Right atrium auricular region (tissue), 2 donors: ENCODE measurements around the gene CSTF2. TPM values are rescaled to one million over a fixed set of nuclear protein-coding genes. Genes with fewer than 3 reads are reported as not detected.
A peak's percentile ranks its signal among the peaks of the same experiment; 100 is the strongest.
"Not testable (repeated sequence)": the region's sequence is repeated elsewhere in the genome, so short reads cannot be mapped to it uniquely, and the experiment has no call there.

ENCODE experiments used
- DNase-seq: peaks from one replicate; pipeline ENCODE4 v3.0.0-alpha.2; 2019; ENCODE audit warnings: low spot score
- H3K27ac ChIP-seq, 2 donors: fragments of 200-600 bp; sonication (generic); 1 replicate in 1 of 2; 2 replicates in 1 of 2; pipeline ENCODE4 v1.5.1; 2016 to 2019
- H3K27me3 ChIP-seq, 2 donors: fragments of 200-600 bp; sonication (generic); one replicate each; pipeline versions ENCODE4 v1.5.1 to v1.6.0; 2017 to 2019
- H3K36me3 ChIP-seq: fragments of 200-600 bp; sonication (generic); one replicate; pipeline ENCODE4 v1.5.1; 2016
- H3K4me1 ChIP-seq, 2 donors: fragments of 200-600 bp; sonication (generic); one replicate each; pipeline versions ENCODE4 v1.5.1 to v1.6.0; 2017 to 2019
- H3K4me3 ChIP-seq, 2 donors: fragments of 200-600 bp; sonication (generic); 1 replicate in 1 of 2; 2 replicates in 1 of 2; pipeline ENCODE4 v1.5.1; 2017 to 2019; ENCODE audit warnings: mild to moderate bottlenecking in 1 of 2, moderate library complexity in 1 of 2
- H3K9me3 ChIP-seq, 2 donors: fragments of 200-600 bp; sonication (generic); one replicate each; pipeline ENCODE4 v1.5.1; 2019
- total RNA-seq, 2 donors: library from RNA; depleted of rRNA; stranded (reverse); fragments of >200 nt; gene quantifications; one replicate each; pipeline ENCODE4 v1.1.0, GENCODE V29; 2016
- TF ChIP-seq, protein P1 (sequence below), 2 donors: fragments of 200-600 bp; sonication (generic); IDR thresholded peaks; one replicate each; pipeline ENCODE4 v1.5.1; 2019; ENCODE audit warnings: antibody characterized with exemption in 2 of 2

The CSTF2 gene, protein sequence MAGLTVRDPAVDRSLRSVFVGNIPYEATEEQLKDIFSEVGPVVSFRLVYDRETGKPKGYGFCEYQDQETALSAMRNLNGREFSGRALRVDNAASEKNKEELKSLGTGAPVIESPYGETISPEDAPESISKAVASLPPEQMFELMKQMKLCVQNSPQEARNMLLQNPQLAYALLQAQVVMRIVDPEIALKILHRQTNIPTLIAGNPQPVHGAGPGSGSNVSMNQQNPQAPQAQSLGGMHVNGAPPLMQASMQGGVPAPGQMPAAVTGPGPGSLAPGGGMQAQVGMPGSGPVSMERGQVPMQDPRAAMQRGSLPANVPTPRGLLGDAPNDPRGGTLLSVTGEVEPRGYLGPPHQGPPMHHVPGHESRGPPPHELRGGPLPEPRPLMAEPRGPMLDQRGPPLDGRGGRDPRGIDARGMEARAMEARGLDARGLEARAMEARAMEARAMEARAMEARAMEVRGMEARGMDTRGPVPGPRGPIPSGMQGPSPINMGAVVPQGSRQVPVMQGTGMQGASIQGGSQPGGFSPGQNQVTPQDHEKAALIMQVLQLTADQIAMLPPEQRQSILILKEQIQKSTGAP
- 1 to 10 TPM; 3.6 to 5.3 TPM for total RNA-seq

DNA sequence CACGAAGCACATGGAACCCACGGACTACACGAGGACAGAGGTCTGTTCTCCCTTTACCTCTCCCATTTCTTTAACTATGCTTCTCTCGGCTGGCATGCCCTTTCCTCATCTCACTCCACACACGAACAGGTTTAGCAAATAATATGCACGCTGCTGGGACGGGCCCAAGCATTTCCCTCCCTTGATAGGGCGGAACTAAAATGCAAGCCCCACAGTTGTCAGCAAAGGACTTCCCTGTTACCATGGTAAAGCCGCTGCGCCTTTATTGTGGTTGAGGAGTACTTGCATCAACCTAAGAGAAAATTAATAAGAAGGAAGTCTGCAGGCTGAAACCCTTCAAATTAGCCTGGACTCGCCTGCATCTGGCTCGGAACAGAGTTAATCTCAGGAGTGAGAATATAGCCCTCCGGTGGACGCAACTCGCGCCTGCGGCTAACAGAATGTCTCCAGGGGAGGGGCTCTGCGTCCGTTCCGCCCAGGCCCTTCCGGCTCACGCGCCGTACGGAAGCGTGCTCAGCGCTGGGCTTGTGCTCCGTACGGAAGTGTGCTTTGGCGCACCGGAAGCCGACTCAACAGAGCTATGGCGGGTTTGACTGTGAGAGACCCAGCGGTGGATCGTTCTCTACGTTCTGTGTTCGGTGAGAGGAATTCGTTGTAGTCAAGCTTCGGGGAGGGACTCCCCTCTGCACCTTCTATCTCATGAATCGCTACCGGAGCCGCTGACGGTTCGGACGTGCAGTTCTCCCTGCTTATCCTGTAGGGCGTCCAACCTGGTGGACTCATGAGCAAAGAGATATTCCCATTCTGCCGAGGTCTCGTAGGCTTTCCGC is at the start of gene CSTF2:
Gene CSTF2, plus strand, starts transcription at position 555 of the 830 bp plus-strand sequence. Its CDS starts 26 bp downstream, at position 581.
- Histone ChIP-seq H3K9me3 (no peaks in the 10 kb centered on the region), H3K36me3 (peaks cover 6% of the 10 kb centered on the region), H3K4me3 (peak within 1 kb of the TSS; percentile 58 to 61), H3K27ac (peak within 1 kb of the TSS; percentile 42 to 69), H3K4me1 (no peaks in the 10 kb centered on the region), H3K27me3 (no peaks in the 10 kb centered on the region)
- TF ChIP-seq, protein P1, sequence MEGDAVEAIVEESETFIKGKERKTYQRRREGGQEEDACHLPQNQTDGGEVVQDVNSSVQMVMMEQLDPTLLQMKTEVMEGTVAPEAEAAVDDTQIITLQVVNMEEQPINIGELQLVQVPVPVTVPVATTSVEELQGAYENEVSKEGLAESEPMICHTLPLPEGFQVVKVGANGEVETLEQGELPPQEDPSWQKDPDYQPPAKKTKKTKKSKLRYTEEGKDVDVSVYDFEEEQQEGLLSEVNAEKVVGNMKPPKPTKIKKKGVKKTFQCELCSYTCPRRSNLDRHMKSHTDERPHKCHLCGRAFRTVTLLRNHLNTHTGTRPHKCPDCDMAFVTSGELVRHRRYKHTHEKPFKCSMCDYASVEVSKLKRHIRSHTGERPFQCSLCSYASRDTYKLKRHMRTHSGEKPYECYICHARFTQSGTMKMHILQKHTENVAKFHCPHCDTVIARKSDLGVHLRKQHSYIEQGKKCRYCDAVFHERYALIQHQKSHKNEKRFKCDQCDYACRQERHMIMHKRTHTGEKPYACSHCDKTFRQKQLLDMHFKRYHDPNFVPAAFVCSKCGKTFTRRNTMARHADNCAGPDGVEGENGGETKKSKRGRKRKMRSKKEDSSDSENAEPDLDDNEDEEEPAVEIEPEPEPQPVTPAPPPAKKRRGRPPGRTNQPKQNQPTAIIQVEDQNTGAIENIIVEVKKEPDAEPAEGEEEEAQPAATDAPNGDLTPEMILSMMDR (IDR thresholded peaks at IDR 0.05) = no peak
- DNase-seq = peak; percentile 66

DNA sequence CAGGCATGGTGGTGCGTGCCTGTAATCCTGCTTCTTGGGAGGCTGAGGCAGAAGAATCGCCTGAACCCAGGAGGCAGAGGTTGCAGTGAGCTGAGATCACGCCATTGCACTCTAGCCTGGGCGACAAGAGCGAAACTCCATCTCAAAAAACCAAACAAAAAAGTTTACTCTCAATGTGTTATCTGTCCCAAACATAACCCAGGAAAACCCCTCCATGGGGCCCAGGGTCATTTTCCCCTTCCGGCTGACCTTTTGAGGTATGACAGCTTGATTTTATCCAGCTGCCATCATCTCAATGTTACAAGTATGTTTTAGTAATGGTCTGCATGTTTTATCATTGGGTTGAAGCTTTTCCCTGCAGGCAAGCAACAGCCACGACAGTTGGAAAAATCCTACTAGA is 23.8 kb upstream of the CSTF2 start:
- not testable (repeated sequence) for H3K9me3 ChIP-seq, H3K36me3 ChIP-seq, H3K4me1 ChIP-seq, H3K27ac ChIP-seq, DNase-seq, H3K27me3 ChIP-seq, H3K4me3 ChIP-seq

DNA sequence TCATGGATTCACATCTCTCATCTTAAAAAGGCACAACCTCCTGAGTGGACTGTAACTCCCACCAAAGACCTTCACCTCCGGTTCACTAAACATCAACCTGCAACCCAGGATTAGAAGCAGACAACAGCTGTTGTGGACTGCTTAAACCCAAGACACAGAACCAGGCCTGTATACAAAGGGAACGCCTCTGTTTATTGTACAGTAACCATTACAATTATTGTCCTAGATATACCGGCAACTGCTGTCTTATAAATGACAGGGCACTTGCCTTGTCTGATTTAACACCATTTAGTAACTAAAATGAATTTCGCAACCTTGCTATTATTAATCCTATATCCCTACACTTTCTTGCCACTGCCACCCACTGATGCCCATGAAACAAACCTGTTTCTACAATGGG is 22.8 kb upstream of the CSTF2 start:
- no peaks in the 10 kb centered on the region for H3K4me1 ChIP-seq
- H3K27me3 ChIP-seq = no peaks in the 10 kb centered on the region
- H3K27ac ChIP-seq = no peak overlapping the region
- DNase-seq = no peak
- no peaks in the 10 kb centered on the region for H3K36me3 ChIP-seq
- H3K4me3 ChIP-seq = no peak overlapping the region
- H3K9me3 ChIP-seq = no peaks in the 10 kb centered on the region
- TF ChIP-seq, protein P1 (IDR thresholded peaks at IDR 0.05) = no peak

DNA sequence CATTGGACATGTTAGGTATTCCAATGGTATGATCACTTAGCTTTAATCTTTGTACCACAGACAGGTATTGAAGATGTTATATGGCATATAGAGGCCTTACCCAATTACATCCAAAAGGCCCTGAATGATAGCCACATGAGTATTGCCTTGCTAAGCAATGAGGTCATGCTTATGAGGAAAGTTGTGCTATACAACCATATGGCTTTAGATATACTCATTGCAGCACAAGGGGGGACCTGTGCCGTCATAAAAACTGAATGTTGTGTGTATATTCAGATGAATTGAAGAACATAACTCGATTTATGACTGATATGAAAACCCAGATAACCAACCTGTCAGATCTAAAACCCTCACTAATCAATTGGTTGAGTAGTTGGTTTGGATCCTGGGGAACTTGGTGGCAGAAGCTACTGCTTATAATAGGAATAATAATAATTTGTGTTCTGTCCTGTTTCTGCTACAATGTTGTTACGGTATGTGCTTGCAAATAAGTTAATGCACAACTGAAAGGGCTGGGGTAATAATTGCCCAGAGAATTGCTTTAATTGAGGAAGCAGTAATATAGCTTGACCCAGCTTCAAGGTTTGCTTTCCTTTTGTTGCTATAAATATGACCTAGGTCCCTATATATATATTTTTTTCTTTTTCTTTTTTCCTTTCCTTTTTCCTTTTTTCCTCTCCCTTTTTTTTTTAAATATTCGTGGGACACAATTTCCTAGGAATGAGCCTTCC is 21.5 kb upstream of the CSTF2 start:
- H3K36me3 ChIP-seq = no peaks in the 10 kb centered on the region
- no peaks in the 10 kb centered on the region for H3K27me3 ChIP-seq
- H3K27ac ChIP-seq = no peak overlapping the region
- no peak for DNase-seq
- no peak overlapping the region for H3K4me3 ChIP-seq
- H3K4me1 ChIP-seq = no peaks in the 10 kb centered on the region
- TF ChIP-seq, protein P1 (IDR thresholded peaks at IDR 0.05) = no peak
- H3K9me3 ChIP-seq = no peaks in the 10 kb centered on the region

DNA sequence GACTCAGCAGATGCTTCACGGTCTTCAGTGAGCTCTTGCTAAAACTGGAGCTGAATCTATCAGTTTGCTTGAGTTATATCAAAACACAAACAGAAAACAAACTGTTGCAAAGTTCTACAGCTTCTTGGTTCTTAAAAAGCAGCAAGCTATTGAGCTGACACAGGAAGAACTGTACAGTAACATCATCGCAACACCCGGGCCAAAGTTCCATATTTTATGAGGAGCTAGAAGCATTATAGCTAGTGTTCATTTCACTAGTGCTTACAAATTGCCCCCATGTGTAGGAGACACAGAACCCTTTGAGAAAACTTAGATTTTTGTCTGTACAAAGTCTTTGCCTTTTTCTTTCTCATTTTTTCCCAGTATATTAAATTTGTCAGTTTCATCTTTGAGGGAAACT is 17.3 kb upstream of the CSTF2 start:
- Histone ChIP-seq H3K27me3 (no peaks in the 10 kb centered on the region), H3K27ac (no peak overlapping the region), H3K4me1 (no peaks in the 10 kb centered on the region), H3K9me3 (peaks cover 0 to 22% of the 10 kb centered on the region in 2 donors), H3K36me3 (no peaks in the 10 kb centered on the region), H3K4me3 (no peak overlapping the region)
- TF ChIP-seq, protein P1 (IDR thresholded peaks at IDR 0.05) = no peak
- DNase-seq = no peak
